Trophoblast cell (in vitro differentiated cells and primary cell): ENCODE data around the gene TPX2.

ENCODE experiments used
- DNase-seq, 2 donors: peaks; one replicate each; pipeline ENCODE4 v3.0.0-alpha.2; 2016
- H2AFZ ChIP-seq: 2 replicates; pipeline ENCODE4 v1.6.1; 2013; ENCODE audit warnings: low read length, moderate library complexity, mild to moderate bottlenecking; ENCODE audit not compliant: insufficient read depth, poor library complexity
- H2AK5ac ChIP-seq: 2 replicates; pipeline ENCODE4 v1.6.1; 2013; ENCODE audit warnings: mild to moderate bottlenecking, low read length
- H2BK120ac ChIP-seq: 2 replicates; pipeline ENCODE4 v1.6.1; 2013; ENCODE audit warnings: low read length, mild to moderate bottlenecking, moderate library complexity; ENCODE audit not compliant: insufficient read depth, poor library complexity
- H2BK12ac ChIP-seq: 2 replicates; pipeline ENCODE4 v1.6.1; 2013; ENCODE audit warnings: mild to moderate bottlenecking, low read length, moderate library complexity
- H2BK5ac ChIP-seq: 2 replicates; pipeline ENCODE4 v1.6.1; 2013; ENCODE audit warnings: low read length, low read depth, moderate library complexity, mild to moderate bottlenecking; ENCODE audit not compliant: poor library complexity
- H3K14ac ChIP-seq: 2 replicates; pipeline ENCODE4 v1.6.1; 2013; ENCODE audit warnings: mild to moderate bottlenecking, low read length
- H3K18ac ChIP-seq: 2 replicates; pipeline ENCODE4 v1.6.1; 2013; ENCODE audit warnings: mild to moderate bottlenecking, low read length
- H3K23ac ChIP-seq: 2 replicates; pipeline ENCODE4 v1.6.1; 2013; ENCODE audit warnings: low read length
- H3K27ac ChIP-seq: 2 replicates; pipeline ENCODE4 v1.5.1; 2013; ENCODE audit warnings: low read depth, mild to moderate bottlenecking, inconsistent platforms, low read length, moderate library complexity
- H3K27me3 ChIP-seq: 2 replicates; pipeline ENCODE4 v1.6.1; 2013; ENCODE audit warnings: inconsistent platforms, mild to moderate bottlenecking, low read length, moderate library complexity; ENCODE audit not compliant: insufficient read depth
- H3K36me3 ChIP-seq, 2 experiments: 1 replicate in 1 of 2; 2 replicates in 1 of 2; pipeline ENCODE4 v1.6.1; 2013; ENCODE audit warnings: low read length in 2 of 2, mild to moderate bottlenecking in 2 of 2, moderate library complexity in 1 of 2; ENCODE audit not compliant: insufficient read depth in 2 of 2, control insufficient read depth in 1 of 2
- H3K4ac ChIP-seq: 2 replicates; pipeline ENCODE4 v1.6.1; 2013; ENCODE audit warnings: low read depth, mild to moderate bottlenecking, low read length, moderate library complexity
- H3K4me1 ChIP-seq, 2 experiments: 1 replicate in 1 of 2; 2 replicates in 1 of 2; pipeline ENCODE4 v1.6.1; 2013; ENCODE audit warnings: low read length in 2 of 2, mild to moderate bottlenecking in 2 of 2, moderate library complexity in 1 of 2; ENCODE audit not compliant: insufficient read depth in 2 of 2, control insufficient read depth in 1 of 2
- H3K4me2 ChIP-seq: 2 replicates; pipeline ENCODE4 v1.6.1; 2013; ENCODE audit warnings: inconsistent platforms, mild to moderate bottlenecking, low read length, moderate library complexity
- H3K4me3 ChIP-seq: 2 replicates; pipeline ENCODE4 v1.5.1; 2013; ENCODE audit warnings: mild to moderate bottlenecking, low read depth, low read length, inconsistent platforms
- H3K79me1 ChIP-seq: one replicate; pipeline ENCODE4 v1.6.1; 2013; ENCODE audit warnings: low read length
- H3K79me2 ChIP-seq: 2 replicates; pipeline ENCODE4 v1.6.1; 2013; ENCODE audit warnings: low read length, mild to moderate bottlenecking; ENCODE audit not compliant: control insufficient read depth, insufficient read depth, poor library complexity
- H3K9ac ChIP-seq: 2 replicates; pipeline ENCODE4 v1.6.1; 2013; ENCODE audit warnings: mild to moderate bottlenecking, low read length
- H3K9me3 ChIP-seq: 2 replicates; pipeline ENCODE4 v1.6.1; 2013; ENCODE audit warnings: low read depth, mild to moderate bottlenecking, control low read depth, inconsistent platforms, low read length; ENCODE audit not compliant: insufficient read depth
- H4K12ac ChIP-seq: 2 replicates; pipeline ENCODE4 v1.6.1; 2013; ENCODE audit warnings: low read depth, mild to moderate bottlenecking, low read length, moderate library complexity
- H4K8ac ChIP-seq: 2 replicates; pipeline ENCODE4 v1.6.1; 2013; ENCODE audit warnings: low read depth, mild to moderate bottlenecking, low read length, moderate library complexity
- H4K91ac ChIP-seq: one replicate; pipeline ENCODE4 v1.6.1; 2013; ENCODE audit warnings: low read depth, mild to moderate bottlenecking, low read length, moderate library complexity
- WGBS: extraction: QIAGEN DNeasy Blood & Tissue Kit; methylation state at CpG from one replicate; pipeline ENCODE4 v1.1.7; 2013; ENCODE audit warnings: missing lambda C conversion rate; ENCODE audit not compliant: insufficient read length, insufficient coverage; ENCODE audit errors: extremely low coverage; 5-methylcytosine and 5-hydroxymethylcytosine counted together

TPX2 gene

GRCh38 chr20:31747640-31748039, 8.6 kb downstream of the TPX2 start:
- H3K27me3 ChIP-seq, result no peaks in the 10 kb centered on the region
- no peak overlapping the region for H2BK120ac ChIP-seq
- no peaks in the 10 kb centered on the region for H3K4me1 ChIP-seq
- no peak overlapping the region for H3K18ac ChIP-seq
- H3K4me3 ChIP-seq, result no peak overlapping the region
- no peak for DNase-seq
- H3K4ac ChIP-seq, result peak overlapping the region; percentile 9
- H3K14ac ChIP-seq, result no peak overlapping the region
- no peak overlapping the region for H2BK12ac ChIP-seq
- H4K91ac ChIP-seq, result no peak overlapping the region
- no peak overlapping the region for H2AK5ac ChIP-seq
- no peak overlapping the region for H2BK5ac ChIP-seq
- H3K9me3 ChIP-seq, result no peaks in the 10 kb centered on the region
- H3K9ac ChIP-seq, result no peak overlapping the region
- peaks cover 3% of the 10 kb centered on the region for H3K79me2 ChIP-seq
- no peak overlapping the region for H2AFZ ChIP-seq
- H4K12ac ChIP-seq, result no peak overlapping the region
- H3K79me1 ChIP-seq, result no peaks in the 10 kb centered on the region
- H4K8ac ChIP-seq, result no peak overlapping the region
- H3K23ac ChIP-seq, result no peak overlapping the region
- no peak overlapping the region for H3K27ac ChIP-seq
- H3K4me2 ChIP-seq, result no peak overlapping the region
- no CpG with 5 or more reads among the region's 5 CpGs for WGBS
- H3K36me3 ChIP-seq, result peaks cover 13 to 25% of the 10 kb centered on the region in 2 experiments

GRCh38 chr20:31749223-31749622, 10.1 kb downstream of the TPX2 start:
- Histone ChIP-seq H3K18ac (no peak overlapping the region), H3K23ac (no peak overlapping the region), H4K12ac (no peak overlapping the region), H3K4me1 (no peaks in the 10 kb centered on the region), H3K79me1 (no peaks in the 10 kb centered on the region), H3K4ac (peak overlapping the region; percentile 79), H3K4me3 (no peak overlapping the region), H2BK120ac (no peak overlapping the region), H4K8ac (no peak overlapping the region), H3K27me3 (no peaks in the 10 kb centered on the region), H3K27ac (no peak overlapping the region), H3K14ac (no peak overlapping the region), H2BK5ac (no peak overlapping the region), H3K36me3 (peaks cover 8 to 16% of the 10 kb centered on the region in 2 experiments), H3K9me3 (no peaks in the 10 kb centered on the region), H3K9ac (no peak overlapping the region), H3K4me2 (no peak overlapping the region), H2AK5ac (no peak overlapping the region), H4K91ac (no peak overlapping the region), H2AFZ (no peak overlapping the region), H3K79me2 (peaks cover 1% of the 10 kb centered on the region), H2BK12ac (no peak overlapping the region)
- DNase-seq, result no peak
- WGBS, result no CpG with 5 or more reads among the region's 8 CpGs

GRCh38 chr20:31751126-31751525, 12.0 kb downstream of the TPX2 start:
- Histone ChIP-seq H3K79me1 (no peaks in the 10 kb centered on the region), H4K91ac (no peak overlapping the region), H2BK5ac (no peak overlapping the region), H2AFZ (no peak overlapping the region), H4K8ac (no peak overlapping the region), H3K23ac (no peak overlapping the region), H3K4me1 (no peaks in the 10 kb centered on the region), H4K12ac (no peak overlapping the region), H3K36me3 (peaks cover 1 to 9% of the 10 kb centered on the region in 2 experiments), H3K9ac (no peak overlapping the region), H3K79me2 (peaks cover 1% of the 10 kb centered on the region), H3K14ac (no peak overlapping the region), H3K27ac (no peak overlapping the region), H3K4ac (peak overlapping the region; percentile 65), H3K4me3 (no peak overlapping the region), H2BK120ac (no peak overlapping the region), H2BK12ac (no peak overlapping the region), H3K4me2 (no peak overlapping the region), H2AK5ac (no peak overlapping the region), H3K9me3 (no peaks in the 10 kb centered on the region), H3K18ac (no peak overlapping the region), H3K27me3 (no peaks in the 10 kb centered on the region)
- no peak for DNase-seq
- WGBS, result no CpG with 5 or more reads among the region's 1 CpG

GRCh38 chr20:31757254-31757653, 18.2 kb downstream of the TPX2 start:
- no peaks in the 10 kb centered on the region for H3K27me3 ChIP-seq
- no peak overlapping the region for H3K23ac ChIP-seq
- H3K27ac ChIP-seq, result no peak overlapping the region
- no peaks in the 10 kb centered on the region for H3K4me1 ChIP-seq
- H4K8ac ChIP-seq, result no peak overlapping the region
- no peak overlapping the region for H3K4me3 ChIP-seq
- no peak overlapping the region for H2BK120ac ChIP-seq
- H4K12ac ChIP-seq, result no peak overlapping the region
- no peaks in the 10 kb centered on the region for H3K79me2 ChIP-seq
- no peak overlapping the region for H4K91ac ChIP-seq
- H3K36me3 ChIP-seq, result peaks cover 15 to 17% of the 10 kb centered on the region in 2 experiments
- H3K9me3 ChIP-seq, result no peaks in the 10 kb centered on the region
- no peak overlapping the region for H2AFZ ChIP-seq
- no peak overlapping the region for H2AK5ac ChIP-seq
- no peak overlapping the region for H3K4me2 ChIP-seq
- H3K14ac ChIP-seq, result no peak overlapping the region
- H3K9ac ChIP-seq, result no peak overlapping the region
- DNase-seq, result no peak
- no peak overlapping the region for H3K4ac ChIP-seq
- no peaks in the 10 kb centered on the region for H3K79me1 ChIP-seq
- WGBS, result no CpG with 5 or more reads among the region's 3 CpGs
- H2BK5ac ChIP-seq, result no peak overlapping the region
- no peak overlapping the region for H2BK12ac ChIP-seq
- no peak overlapping the region for H3K18ac ChIP-seq
